HG03039 (cell line): ENCODE results near the gene FAM124A.
"Not testable (repeated sequence)": the region's sequence is repeated elsewhere in the genome, so short reads cannot be mapped to it uniquely, and the experiment has no call there.

Experiments used
- ATAC-seq: cut with Tn5 transposase; IDR thresholded peaks from one replicate; pipeline ENCODE4 v1.9.1; 2021; ENCODE audit warnings: mild to moderate bottlenecking, moderate library complexity; ENCODE audit not compliant: unreplicated experiment

Gene FAM124A

GRCh38 chr13:51262501-51263211 is 40.5 kb downstream of the FAM124A start:
- ATAC-seq: no peak

- ATAC-seq: no peak
Observed at GRCh38 chr13:51266642-51267041, 44.4 kb downstream of the FAM124A start.

GRCh38 chr13:51267622-51268021 is 45.4 kb downstream of the FAM124A start:
- no peak for ATAC-seq

GRCh38 chr13:51269039-51269438 is 46.8 kb downstream of the FAM124A start:
- no peak for ATAC-seq

- ATAC-seq: no peak
Observed at GRCh38 chr13:51270623-51271415, 48.6 kb downstream of the FAM124A start.

GRCh38 chr13:51271528-51272085 is 49.4 kb downstream of the FAM124A start:
- no peak for ATAC-seq

- ATAC-seq: no peak
Observed at GRCh38 chr13:51275101-51275500, 52.9 kb downstream of the FAM124A start.

GRCh38 chr13:51276636-51277035 is 54.4 kb downstream of the FAM124A start:
- ATAC-seq: no peak

GRCh38 chr13:51277928-51278327 is 55.7 kb downstream of the FAM124A start:
- no peak for ATAC-seq

- ATAC-seq: no peak
Observed at GRCh38 chr13:51278426-51279130, 56.4 kb downstream of the FAM124A start.

- ATAC-seq: no peak
Observed at GRCh38 chr13:51280379-51280940, 58.3 kb downstream of the FAM124A start.

GRCh38 chr13:51282322-51282721 is 60.1 kb downstream of the FAM124A start:
- ATAC-seq: no peak

GRCh38 chr13:51282923-51283322 is 60.7 kb downstream of the FAM124A start:
- not testable (repeated sequence) for ATAC-seq

- ATAC-seq: no peak
Observed at GRCh38 chr13:51283371-51283770, 61.2 kb downstream of the FAM124A start.

GRCh38 chr13:51284339-51284738 is 62.1 kb downstream of the FAM124A start:
- no peak for ATAC-seq

GRCh38 chr13:51286135-51287002 is 64.2 kb downstream of the FAM124A start:
- ATAC-seq: peak; percentile 49

GRCh38 chr13:51287758-51288157 is 65.6 kb downstream of the FAM124A start:
- ATAC-seq: no peak

- ATAC-seq: not testable (repeated sequence)
Observed at GRCh38 chr13:51288254-51288653, 66.1 kb downstream of the FAM124A start.

- ATAC-seq: no peak
Observed at GRCh38 chr13:51291341-51291740, 69.1 kb downstream of the FAM124A start.

GRCh38 chr13:51292000-51292565 is 69.9 kb downstream of the FAM124A start:
- ATAC-seq: no peak
